Parathyroid adenoma (tissue), 2 donors: ENCODE data around the gene SPATA13.

Experiments
- H2AFZ ChIP-seq: fragments of 300-600 bp; sonication (generic); one replicate; pipeline ENCODE4 v1.7.0; 2017; ENCODE audit warnings: antibody characterized with exemption, mild to moderate bottlenecking
- H3K27ac ChIP-seq: fragments of 300-600 bp; sonication (generic); one replicate; pipeline ENCODE4 v1.7.0; 2017
- H3K27me3 ChIP-seq: fragments of 300-600 bp; sonication (generic); one replicate; pipeline ENCODE4 v1.7.0; 2017; ENCODE audit warnings: low read length; ENCODE audit not compliant: control insufficient read depth, insufficient read depth
- H3K36me3 ChIP-seq: fragments of 300-600 bp; sonication (generic); one replicate; pipeline ENCODE4 v1.7.0; 2017; ENCODE audit warnings: low read length; ENCODE audit not compliant: control insufficient read depth, insufficient read depth
- H3K4me1 ChIP-seq: fragments of 300-600 bp; sonication (generic); one replicate; pipeline ENCODE4 v1.7.0; 2017; ENCODE audit warnings: control low read depth
- H3K4me2 ChIP-seq: fragments of 300-600 bp; sonication (generic); one replicate; pipeline ENCODE4 v1.7.0; 2017; ENCODE audit warnings: low read length
- H3K4me3 ChIP-seq: fragments of 300-600 bp; sonication (generic); one replicate; pipeline ENCODE4 v1.7.0; 2017; ENCODE audit warnings: low read depth, low read length
- H3K79me2 ChIP-seq: fragments of 300-600 bp; sonication (generic); one replicate; pipeline ENCODE4 v1.7.0; 2017; ENCODE audit warnings: control low read depth
- H3K9ac ChIP-seq: fragments of 300-600 bp; sonication (generic); one replicate; pipeline ENCODE4 v1.7.0; 2017; ENCODE audit warnings: mild to moderate bottlenecking
- H3K9me3 ChIP-seq: fragments of 300-600 bp; sonication (generic); one replicate; pipeline ENCODE4 v1.7.0; 2017; ENCODE audit warnings: low read length; ENCODE audit not compliant: control insufficient read depth
- CTCF ChIP-seq: fragments of 300-600 bp; sonication (generic); IDR thresholded peaks from one replicate; pipeline ENCODE4 v1.7.0; 2017; ENCODE audit warnings: antibody characterized with exemption, mild to moderate bottlenecking
- donor health status: primary hyperparathyroidism.

The SPATA13 gene

GRCh38 chr13:24250376-24251057, 90.0 kb downstream of the SPATA13 start:
- Histone ChIP-seq H3K27me3 (no peaks in the 10 kb centered on the region), H3K4me3 (no peak overlapping the region), H2AFZ (no peak overlapping the region), H3K36me3 (no peaks in the 10 kb centered on the region), H3K27ac (no peak overlapping the region), H3K4me1 (no peaks in the 10 kb centered on the region), H3K79me2 (no peaks in the 10 kb centered on the region), H3K9me3 (no peaks in the 10 kb centered on the region), H3K4me2 (no peak overlapping the region), H3K9ac (no peak overlapping the region)
- TF ChIP-seq CTCF: no peak

GRCh38 chr13:24251525-24251924, 91.0 kb downstream of the SPATA13 start:
- no peak for TF ChIP-seq CTCF
- H3K27me3 ChIP-seq: no peaks in the 10 kb centered on the region
- no peaks in the 10 kb centered on the region for H3K9me3 ChIP-seq
- no peak overlapping the region for H3K9ac ChIP-seq
- no peak overlapping the region for H3K4me3 ChIP-seq
- no peak overlapping the region for H3K27ac ChIP-seq
- H3K4me1 ChIP-seq: no peaks in the 10 kb centered on the region
- H3K79me2 ChIP-seq: no peaks in the 10 kb centered on the region
- no peak overlapping the region for H3K4me2 ChIP-seq
- no peaks in the 10 kb centered on the region for H3K36me3 ChIP-seq
- no peak overlapping the region for H2AFZ ChIP-seq

GRCh38 chr13:24252136-24252535, 91.6 kb downstream of the SPATA13 start:
- H3K79me2 ChIP-seq: no peaks in the 10 kb centered on the region
- no peak for TF ChIP-seq CTCF
- no peaks in the 10 kb centered on the region for H3K4me1 ChIP-seq
- H3K27me3 ChIP-seq: no peaks in the 10 kb centered on the region
- H3K4me2 ChIP-seq: no peak overlapping the region
- H3K9me3 ChIP-seq: no peaks in the 10 kb centered on the region
- no peak overlapping the region for H2AFZ ChIP-seq
- no peak overlapping the region for H3K9ac ChIP-seq
- H3K4me3 ChIP-seq: no peak overlapping the region
- H3K36me3 ChIP-seq: no peaks in the 10 kb centered on the region
- H3K27ac ChIP-seq: no peak overlapping the region

- H3K4me2 ChIP-seq: no peak overlapping the region
- no peak overlapping the region for H3K4me3 ChIP-seq
- H3K27me3 ChIP-seq: no peaks in the 10 kb centered on the region
- H3K79me2 ChIP-seq: no peaks in the 10 kb centered on the region
- H3K9ac ChIP-seq: no peak overlapping the region
- no peaks in the 10 kb centered on the region for H3K9me3 ChIP-seq
- no peak for TF ChIP-seq CTCF
- no peak overlapping the region for H2AFZ ChIP-seq
- H3K27ac ChIP-seq: no peak overlapping the region
- no peaks in the 10 kb centered on the region for H3K4me1 ChIP-seq
- H3K36me3 ChIP-seq: no peaks in the 10 kb centered on the region
Observed at GRCh38 chr13:24253520-24254145, 93.1 kb downstream of the SPATA13 start.
